Right renal cortex interstitium (tissue), 3 donors: ENCODE measurements around the gene FAM120C. TPM values are rescaled to one million over a fixed set of nuclear protein-coding genes. Genes with fewer than 3 reads are reported as not detected.

Experiments used
- DNase-seq, 3 donors: peaks; one replicate each; pipeline ENCODE4 v3.0.0-alpha.2; 2013; ENCODE audit warnings: low read depth in 3 of 3, low spot score in 2 of 3
- polyA plus RNA-seq, 3 donors: library from polyadenylated mRNA; unstranded; fragments of 120-200 nt; gene quantifications; one replicate each; pipeline ENCODE4 v1.2.1, GENCODE V29; 2013; ENCODE audit not compliant: insufficient read length in 3 of 3

Gene FAM120C, protein sequence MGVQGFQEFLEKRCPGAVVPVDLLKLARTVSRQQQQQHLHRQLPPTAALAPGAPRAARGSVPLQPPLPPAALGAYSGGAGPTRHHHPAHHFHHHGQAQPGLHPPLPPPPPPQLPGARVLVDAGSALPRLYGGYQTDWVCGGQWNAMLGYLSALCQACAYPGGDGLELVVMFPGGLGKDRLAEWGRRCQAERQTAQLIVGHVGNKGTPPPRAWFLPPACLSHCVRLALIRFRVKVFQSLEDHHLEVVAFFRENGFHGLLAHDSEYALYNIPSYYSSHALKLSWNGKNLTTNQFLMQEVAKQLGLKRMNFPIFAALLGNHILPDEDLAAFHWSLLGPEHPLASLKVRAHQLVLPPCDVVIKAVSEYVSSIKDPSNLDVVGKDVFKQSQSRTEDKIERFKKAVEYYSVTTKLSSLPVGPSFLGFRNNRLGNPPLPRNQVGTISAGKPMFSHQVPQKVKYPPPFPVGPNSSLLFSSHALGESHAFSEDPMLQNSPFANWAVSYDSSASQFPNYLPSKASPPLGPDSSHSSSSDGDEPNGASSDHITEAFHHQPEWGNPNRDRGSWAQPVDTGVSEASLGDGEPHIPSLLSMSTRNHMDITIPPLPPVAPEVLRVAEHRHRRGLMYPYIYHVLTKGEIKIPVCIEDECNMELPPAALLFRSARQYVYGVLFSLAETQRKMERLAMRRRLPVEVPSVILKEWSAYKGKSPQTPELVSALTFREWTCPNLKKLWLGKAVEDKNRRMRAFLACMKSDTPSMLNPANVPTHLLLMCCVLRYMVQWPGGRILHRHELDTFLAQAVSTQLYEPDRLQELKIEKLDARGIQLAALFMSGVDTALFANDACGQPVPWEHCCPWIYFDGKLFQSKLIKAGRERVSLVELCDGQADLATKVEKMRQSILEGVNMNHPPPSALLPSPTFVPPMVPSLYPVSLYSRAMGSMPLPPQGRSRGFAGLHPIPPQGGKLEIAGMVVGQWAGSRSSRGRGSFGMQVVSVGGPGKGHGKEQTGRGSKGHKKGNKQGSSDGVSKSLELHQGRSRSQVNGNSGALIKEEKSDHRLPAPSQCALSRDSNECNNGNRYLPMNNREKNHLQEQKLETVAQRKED
- polyA plus RNA-seq: 1 to 10 TPM; 7.8 to 9.5 (median 9.1) TPM

DNA sequence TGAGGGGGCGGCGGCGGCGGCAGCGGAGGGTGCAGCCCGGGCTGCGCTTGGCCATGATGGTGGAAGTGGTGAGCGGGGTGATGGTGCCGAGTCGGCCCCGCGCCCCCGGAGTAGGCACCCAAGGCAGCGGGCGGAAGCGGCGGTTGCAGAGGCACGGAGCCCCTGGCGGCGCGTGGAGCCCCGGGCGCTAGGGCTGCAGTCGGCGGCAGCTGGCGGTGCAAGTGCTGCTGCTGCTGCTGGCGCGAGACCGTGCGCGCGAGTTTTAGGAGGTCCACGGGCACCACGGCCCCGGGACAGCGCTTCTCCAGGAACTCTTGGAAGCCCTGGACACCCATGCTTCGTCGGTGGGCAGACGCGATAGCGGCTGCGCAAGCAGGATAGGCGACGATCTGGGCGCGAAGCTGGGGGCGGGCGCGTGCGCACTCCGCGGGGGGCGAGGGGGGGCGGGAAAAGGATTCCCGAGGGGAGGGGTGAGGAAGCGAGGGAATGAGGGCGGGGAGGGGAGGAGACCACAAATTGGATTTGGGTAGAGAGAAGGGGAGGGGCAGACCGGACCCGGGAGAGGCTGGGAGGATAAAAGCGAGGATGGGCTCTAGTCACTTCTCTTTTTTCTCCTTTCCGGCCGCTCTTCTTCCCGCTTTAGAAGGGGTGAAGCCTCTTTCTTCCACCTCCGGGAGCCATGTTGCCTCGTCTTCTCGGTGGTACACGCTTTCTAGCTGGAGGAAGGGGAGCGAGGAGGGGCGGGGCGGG lies at the start of gene FAM120C:
FAM120C (minus strand) TSS at position 391 of the 750 bp plus-strand sequence; CDS start at position 335, 56 bp downstream.
- peak; percentile 54 to 59 (median 55) for DNase-seq

DNA sequence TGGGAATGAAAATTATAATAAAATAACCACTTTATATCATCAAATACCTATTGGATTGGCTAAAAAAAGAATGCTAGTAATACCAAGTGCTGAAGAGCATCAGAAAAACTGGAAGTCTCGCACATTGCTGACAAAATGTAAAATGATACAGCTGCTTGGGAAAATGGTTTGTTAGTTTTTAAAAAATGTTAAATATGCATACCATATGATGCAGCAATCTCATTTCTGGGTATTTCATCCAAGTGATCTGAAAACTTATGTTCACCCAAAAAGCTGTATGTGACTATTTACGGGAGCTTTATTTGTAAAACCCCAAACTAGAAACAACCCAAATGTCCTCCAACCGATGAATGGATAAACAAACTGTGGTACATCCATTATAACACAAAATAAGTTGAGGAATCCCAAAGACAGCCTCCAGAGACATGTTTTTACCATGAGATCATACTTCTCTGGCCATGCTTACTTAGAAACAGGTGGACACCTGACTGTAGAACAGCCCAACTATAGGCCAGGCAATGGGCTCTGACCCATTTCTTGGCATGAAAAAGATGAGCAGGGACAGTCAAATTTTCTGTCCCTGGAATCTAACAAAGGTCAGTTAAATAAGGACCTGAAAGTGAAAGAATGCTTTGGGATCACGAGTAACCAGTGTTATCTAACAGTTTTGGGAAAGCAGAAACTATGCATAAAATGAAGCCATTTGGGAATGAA lies 47.5 kb upstream of the FAM120C start:
- no peak for DNase-seq

DNA sequence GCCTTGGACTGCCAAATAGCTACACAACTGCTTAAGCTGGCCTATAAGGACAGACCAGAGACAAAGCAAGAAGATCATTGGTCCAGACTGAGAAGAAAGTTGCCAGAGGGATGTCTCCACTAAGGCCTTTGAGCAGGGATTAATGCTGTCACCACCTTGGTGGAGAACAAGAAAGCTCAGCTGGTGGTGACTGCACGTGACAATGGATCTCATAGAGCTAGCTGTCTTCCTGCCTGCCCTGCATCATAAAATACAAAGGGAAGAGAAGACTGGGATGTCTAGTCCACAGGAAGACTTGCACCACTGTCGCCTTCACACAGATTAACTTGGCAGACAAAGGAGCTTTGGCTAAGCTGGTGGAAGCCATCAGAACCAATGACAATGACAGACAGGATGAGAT lies 40.5 kb upstream of the FAM120C start:
- DNase-seq: no peak

DNA sequence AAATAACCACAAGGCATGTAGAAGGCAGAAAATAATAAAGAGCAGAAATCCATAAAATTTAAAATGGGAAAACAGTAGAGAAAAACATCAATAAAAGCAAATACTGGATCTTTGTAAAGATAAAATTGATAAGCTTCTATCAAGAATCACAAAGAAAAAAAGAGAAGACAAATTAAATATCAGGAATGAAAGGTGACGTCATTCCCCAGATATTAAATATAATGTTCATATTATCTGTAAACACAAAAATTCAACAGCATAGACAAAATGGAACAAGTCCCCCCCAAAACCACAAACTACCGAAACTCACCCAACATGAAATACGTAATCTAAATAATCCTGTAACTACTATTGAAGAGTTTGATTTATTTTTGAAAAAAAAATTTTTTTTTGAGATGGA lies 30.5 kb upstream of the FAM120C start:
- no peak for DNase-seq

DNA sequence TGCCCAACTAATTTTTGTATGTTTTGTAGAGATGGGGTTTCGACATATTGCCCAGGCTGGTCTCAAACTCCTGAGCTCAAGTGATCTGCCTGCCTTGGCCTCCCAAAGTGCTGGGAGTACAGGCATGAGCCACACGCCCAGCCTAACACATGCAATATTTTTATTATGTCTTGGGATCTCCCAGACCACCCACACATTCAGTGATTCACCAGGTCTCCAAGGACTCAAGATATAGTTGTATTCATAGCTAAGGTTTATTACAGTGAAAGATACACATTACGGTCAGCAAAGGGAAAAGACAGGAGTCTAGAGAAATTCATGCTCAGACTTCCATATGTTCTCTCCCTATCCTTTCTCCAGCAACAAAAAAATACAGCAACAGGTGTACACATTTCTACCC lies 25.5 kb upstream of the FAM120C start:
- no peak for DNase-seq

DNA sequence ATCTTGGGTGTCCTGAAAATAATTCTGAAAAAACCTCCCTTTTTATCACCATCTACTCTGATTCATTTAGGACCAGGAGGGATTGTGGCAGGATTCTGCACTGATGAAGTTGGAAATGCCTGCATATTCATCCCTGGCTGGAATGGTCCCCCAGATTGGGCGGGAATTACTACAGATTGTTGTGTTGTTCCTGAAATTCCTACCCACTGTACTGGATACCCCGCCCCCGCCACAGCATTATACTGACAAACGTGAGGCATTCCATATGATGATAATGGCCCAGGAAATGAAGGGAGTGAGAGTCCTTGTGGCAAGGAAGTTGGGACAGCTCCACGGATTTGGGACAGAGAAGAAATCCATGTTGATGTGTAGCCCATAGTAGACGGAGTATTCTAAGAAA lies 15.2 kb upstream of the FAM120C start:
- DNase-seq: no peak

DNA sequence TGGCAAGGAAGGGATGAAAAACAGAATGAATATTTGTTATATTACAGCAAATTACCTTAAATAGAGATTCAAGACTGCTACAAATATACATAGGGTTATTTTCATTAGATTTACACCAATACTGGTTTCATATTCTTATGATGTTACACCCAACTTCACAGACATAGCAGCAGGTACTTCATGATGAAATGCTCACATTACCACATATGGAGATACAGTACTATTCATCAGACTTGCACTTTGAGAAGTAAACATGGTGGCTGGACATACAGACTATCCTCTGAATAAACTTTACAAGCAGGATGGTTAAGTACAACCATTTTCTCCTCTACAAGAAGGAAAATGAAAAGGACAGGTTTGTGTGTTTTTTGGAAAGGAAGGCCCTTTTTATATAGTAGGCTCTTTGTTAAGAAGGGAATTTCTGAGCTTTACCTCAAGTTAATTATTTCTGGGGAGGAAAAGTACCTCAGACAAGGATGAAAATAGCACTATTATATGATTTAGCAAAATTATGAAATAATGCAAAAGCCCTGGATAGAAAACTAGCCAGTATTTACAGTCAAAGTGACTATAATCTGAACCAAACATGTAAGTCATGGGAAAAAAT lies 12.0 kb upstream of the FAM120C start:
- DNase-seq: no peak

DNA sequence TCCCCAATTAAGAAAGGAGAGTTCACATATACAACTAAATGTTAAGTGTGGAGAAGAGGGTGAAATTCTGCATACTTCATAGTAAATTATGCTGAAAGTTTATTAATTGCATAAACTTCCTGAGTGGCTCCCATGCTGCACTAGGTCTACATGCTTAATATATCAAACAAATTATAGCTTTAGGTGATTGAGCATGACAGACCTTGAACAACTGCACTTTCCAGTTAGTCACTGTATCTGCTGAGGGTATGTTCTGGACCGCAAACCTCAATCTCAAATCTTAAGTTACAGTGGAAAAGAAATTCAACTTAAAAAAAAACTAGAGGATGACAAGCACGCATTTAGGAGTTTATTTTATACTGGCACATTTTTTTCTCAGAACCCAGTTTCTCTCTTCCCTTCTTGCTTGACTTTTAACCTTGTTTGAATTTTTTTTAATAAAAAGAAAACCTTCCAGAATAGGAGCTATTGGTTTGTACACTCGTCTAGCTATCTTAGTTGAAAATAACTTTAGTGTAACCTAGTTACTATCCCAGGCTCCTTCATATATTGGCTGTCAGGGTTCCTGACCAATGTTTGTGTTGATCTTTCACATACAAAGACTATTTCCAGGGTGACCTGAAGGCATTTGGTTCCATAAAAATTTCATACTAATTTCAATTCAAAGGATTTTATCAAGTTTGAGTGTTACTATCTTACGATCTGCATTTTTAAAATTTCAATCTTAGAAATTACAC lies 10.2 kb upstream of the FAM120C start:
- DNase-seq: no peak

DNA sequence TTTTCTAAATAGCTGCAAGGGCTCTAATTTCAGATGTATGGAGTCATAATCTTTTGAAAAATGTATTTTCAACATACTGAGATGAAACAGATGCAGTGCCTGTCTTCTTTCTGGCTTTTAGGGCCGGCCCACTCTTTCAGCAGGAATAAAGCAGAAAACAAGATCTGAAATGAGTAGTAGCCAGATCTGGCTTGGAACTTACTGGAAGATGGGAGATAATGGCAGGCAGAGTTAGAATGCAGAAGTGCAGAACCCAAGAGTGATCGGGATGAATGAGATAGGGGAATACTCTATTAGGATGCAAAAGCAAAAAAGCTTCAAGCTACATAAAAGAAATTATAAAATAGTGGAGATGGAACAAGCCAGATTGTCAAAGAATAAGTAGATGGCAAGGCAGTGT lies 1.4 kb upstream of the FAM120C start:
- no peak for DNase-seq

DNA sequence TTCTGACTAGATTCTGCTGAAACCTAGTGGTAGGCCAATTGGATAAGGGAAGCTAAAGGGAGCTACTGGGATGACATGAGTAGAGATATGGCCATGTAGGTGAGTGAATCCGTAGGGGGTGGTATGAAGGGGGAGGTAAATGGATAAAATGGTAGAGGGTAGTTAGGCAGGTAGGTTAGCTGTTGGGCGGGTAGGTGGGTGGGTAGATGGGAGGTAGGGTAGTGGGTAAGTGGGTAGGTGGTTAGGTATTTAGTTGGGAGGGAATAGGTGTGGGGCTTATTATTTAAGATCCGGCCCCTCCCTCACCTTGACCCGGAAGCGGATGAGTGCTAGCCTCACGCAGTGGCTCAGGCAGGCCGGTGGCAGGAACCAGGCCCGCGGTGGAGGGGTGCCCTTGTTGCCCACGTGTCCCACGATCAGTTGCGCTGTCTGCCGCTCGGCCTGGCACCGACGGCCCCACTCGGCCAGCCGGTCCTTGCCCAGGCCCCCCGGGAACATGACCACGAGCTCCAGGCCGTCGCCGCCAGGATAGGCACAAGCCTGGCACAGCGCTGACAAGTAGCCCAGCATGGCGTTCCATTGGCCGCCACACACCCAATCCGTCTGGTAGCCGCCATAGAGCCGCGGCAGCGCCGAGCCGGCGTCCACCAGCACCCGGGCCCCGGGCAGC lies 725 bp downstream of the FAM120C start:
- no peak for DNase-seq

DNA sequence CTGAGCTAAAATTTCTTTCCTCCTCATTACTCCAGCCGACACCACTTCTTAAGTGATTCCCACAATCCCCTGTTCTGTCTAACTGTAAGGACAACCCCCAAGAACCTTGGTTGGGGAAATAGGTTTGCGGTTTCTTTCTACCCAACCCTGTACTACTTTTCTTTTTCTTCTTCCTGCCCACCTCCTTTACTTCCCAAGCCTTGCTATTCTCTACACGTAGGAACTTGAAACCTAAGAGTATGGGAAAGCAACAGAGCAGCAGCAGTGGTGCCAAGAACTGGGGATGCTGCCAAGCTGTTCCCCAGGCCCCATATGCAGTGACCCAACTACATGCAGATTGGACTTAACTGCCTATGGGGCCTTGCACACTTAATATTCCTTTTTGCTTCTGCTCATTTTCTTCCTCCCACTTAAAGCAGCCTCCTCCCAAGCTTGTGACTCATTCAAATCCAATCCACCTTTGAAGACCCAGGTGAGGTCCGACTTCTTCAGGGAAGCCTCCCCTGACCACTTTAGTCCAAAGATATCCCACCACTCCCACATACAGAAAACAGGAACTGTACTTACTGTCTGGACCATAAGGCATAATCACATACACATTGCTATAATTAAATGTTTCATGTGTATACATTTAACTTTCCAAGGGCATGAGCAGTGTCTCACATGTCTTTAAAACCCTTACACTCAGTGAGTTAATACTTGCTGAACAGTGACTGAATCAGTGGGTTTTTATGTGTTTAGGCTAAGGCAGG lies 1.7 kb downstream of the FAM120C start:
- DNase-seq: no peak

DNA sequence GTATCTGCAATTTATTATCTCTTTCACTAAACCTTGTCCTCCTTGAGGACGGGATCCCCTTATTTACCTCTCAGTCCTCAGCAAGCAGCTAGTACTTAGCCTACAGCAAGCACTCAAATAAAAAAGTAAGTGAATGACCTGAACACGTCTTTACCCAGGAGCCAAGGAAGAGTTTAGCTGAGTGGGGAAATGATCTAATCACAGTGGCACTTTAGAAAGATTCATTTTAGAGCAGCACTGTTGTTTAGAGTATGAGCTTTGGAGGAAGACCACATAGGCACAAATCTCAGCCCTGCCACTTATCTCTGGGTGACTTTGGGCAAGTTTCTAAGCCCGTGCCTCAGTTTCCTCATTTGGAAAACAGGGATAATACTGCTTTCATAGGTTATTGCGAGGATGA lies 2.7 kb downstream of the FAM120C start:
- no peak for DNase-seq

DNA sequence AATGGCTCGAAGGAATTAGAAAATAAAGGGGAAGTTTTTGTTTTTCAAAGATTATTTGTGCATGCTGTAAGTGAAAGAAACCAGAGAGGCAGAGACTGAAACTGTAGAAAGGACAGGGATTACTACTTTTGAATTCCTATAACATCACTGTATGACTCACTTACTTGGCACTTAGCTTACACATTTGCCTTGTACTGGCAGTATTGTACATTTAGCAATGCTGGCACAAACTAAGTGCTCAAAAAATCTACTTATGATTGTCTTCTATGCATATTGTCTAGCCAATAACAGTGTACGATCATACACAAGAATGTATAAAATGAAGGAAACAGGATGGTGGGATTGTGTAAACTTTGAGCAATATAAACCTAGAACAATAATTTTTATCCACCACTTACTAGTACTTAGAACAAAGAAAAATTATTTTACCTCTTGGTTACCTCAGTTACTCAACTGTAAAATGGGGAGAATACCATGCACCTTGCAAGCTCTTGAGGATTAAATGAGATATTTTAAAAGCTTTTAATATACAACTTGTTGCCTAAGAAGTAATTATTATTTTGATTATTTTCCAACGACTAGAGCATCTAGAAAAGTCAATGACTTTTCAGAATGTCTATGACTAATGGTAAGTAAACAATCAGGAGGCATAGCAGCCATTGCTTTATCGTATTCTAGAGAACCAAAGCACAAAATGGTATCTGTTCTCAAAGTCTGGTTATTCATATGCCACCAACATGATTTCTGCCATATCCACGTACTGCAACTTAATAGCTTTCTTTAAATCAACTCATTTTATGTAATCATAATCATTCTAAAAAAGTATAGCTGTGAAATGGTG lies 4.7 kb downstream of the FAM120C start:
- no peak for DNase-seq

DNA sequence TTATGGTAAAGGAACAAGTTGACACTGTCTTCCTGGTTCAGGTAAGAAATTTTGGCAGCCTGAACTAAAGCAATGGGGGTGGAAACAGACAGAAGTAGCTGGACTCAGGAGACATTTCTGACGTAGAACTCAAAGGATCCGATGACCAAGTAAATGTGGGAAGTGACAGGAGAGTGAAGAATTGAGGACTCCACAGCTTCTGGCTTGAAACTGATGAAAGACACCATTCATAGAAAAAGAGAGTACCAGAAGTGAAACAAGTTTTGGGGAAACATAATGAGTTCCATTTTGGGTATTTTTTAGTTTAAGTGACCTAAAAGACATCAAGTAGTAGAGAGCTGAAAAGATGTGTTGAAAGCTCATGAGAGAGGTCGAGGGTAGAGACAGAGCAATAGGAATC lies 5.7 kb downstream of the FAM120C start:
- DNase-seq: no peak

DNA sequence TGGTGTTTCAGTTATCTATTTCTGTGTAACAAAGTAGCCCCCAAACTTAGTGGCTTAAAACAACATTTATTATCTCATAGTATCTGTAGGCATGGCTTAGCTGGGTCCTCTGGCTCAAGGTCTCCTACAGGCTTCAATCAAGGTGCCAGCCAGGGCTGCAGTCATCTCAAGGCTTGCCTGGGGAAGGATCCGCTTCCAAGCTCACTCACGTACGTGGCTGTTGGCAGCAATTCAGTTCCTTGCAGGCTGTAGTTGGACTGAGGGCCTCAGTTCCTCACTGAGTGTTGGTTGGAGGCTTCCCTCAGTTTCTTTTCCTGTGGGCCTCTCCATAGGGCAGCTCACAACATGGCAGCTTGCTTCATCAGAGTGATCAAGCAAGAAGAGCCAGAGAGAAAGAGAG lies 9.3 kb downstream of the FAM120C start:
- DNase-seq: no peak

DNA sequence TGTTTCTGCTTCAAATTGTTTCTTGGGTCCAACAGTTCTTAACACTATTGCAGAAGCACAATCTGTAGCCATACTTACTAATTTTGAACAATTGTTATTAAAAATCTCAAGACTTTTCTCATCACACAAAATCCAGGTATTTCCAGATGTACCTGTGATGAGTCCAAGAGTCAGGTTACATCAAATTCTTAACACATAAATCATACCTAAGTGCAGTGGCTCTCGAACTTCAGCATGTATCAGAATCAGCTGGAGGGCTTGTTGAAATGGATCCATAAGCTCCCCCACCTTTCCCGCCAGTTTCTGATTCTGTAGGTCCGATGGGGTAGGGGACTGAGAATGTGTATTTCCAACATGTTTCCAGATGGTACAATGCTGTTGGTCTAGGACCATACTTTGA lies 10.6 kb downstream of the FAM120C start:
- no peak for DNase-seq
